Heart left ventricle (tissue), 16 donors: Measurements from ENCODE around the gene DHCR24. TPM values are rescaled to one million over a fixed set of nuclear protein-coding genes. Genes with fewer than 3 reads are reported as not detected.

Experiments used
- ATAC-seq, 4 donors: fragments of 200-7000 bp; cut with Tn5 transposase; one replicate each; pipeline ENCODE4 v1.9.1; 2020 to 2022; ENCODE audit warnings: moderate library complexity in 4 of 4, mild to moderate bottlenecking in 3 of 4, moderate number of reproducible peaks in 1 of 4
- DNase-seq, 5 donors: peaks; one replicate each; pipeline ENCODE4 v3.0.0-alpha.2; 2020
- H3K27ac ChIP-seq, 12 donors: fragments of 200-600 bp; sonication (generic) in 4 of 12; one replicate each; pipeline versions ENCODE4 v1.5.0 to v1.8.0; 2016 to 2022; ENCODE audit warnings: mild to moderate bottlenecking in 2 of 12
- H3K27me3 ChIP-seq, 9 donors: fragments of 200-600 bp; sonication (generic) in 2 of 9; one replicate each; pipeline versions ENCODE4 v1.5.1 to v1.8.0; 2016 to 2022; ENCODE audit warnings: mild to moderate bottlenecking in 3 of 9
- H3K36me3 ChIP-seq, 9 donors: fragments of 200-600 bp; sonication (generic) in 2 of 9; one replicate each; pipeline versions ENCODE4 v1.5.0 to v1.8.0; 2018 to 2022; ENCODE audit warnings: mild to moderate bottlenecking in 2 of 9
- H3K4me1 ChIP-seq, 12 donors: fragments of 200-600 bp; sonication (generic) in 4 of 12; one replicate each; pipeline versions ENCODE4 v1.5.0 to v1.8.0; 2016 to 2022; ENCODE audit warnings: mild to moderate bottlenecking in 3 of 12
- H3K4me3 ChIP-seq, 12 donors: fragments of 200-600 bp; sonication (generic) in 4 of 12; one replicate each; pipeline versions ENCODE4 v1.5.0 to v1.8.0; 2017 to 2022; ENCODE audit warnings: mild to moderate bottlenecking in 9 of 12, moderate library complexity in 4 of 12
- H3K9me3 ChIP-seq, 12 donors: fragments of 200-600 bp; sonication (generic) in 4 of 12; one replicate each; pipeline versions ENCODE4 v1.5.0 to v1.8.0; 2016 to 2022; ENCODE audit warnings: mild to moderate bottlenecking in 1 of 12
- CTCF ChIP-seq, 12 donors: fragments of 200-600 bp; sonication (generic) in 4 of 12; IDR thresholded peaks; one replicate each; pipeline versions ENCODE4 v1.5.0 to v1.8.0; 2018 to 2022; ENCODE audit warnings: antibody characterized with exemption in 12 of 12, mild to moderate bottlenecking in 5 of 12
- POLR2A ChIP-seq, 2 donors: fragments of 450-650 bp; IDR thresholded peaks; one replicate each; pipeline ENCODE4 v1.6.1; 2017; ENCODE audit warnings: antibody characterized with exemption in 2 of 2, mild to moderate bottlenecking in 2 of 2, moderate library complexity in 2 of 2
- WGBS, 4 donors: extraction: QIAGEN DNeasy Blood & Tissue Kit in 2 of 4; methylation state at CpG; one replicate each; pipeline versions ENCODE4 v1.1.5 to v1.1.7; 2013 to 2018; 5-methylcytosine and 5-hydroxymethylcytosine counted together
- intact Hi-C, 10 donors: fragments of 100-400 bp; cut with DNase I; formaldehyde crosslinking; loops; one replicate each; pipeline versions ENCODE4 v1.11.1 to v1.14.2; 2022
- polyA plus RNA-seq, 2 donors: library from polyadenylated mRNA; stranded (reverse); fragments of 200-250 nt; gene quantifications; one replicate each; pipeline ENCODE4 v1.2.3, GENCODE V29; 2013
- total RNA-seq, 9 donors: library from RNA; depleted of rRNA in 2 of 9; stranded (reverse); fragments of >200 nt in 2 of 9; fragmentation: NEBNext Ultra II Directional in 3 of 9; extraction: Animal tissue kit (Norgen Biotek cat#: 25700) in 3 of 9; gene quantifications; one replicate each; pipeline versions ENCODE4 v1.1.0 to v1.2.4, GENCODE V29; 2016 to 2023
- donor health status: ischemic (EF 13 %, LVEDD 7.1; RV severe dilation, severe dysfunction).
- donor health status: healthy with polysubstance abuse.
- donor health status: DM: no; HTN: yes; CAD: no.
- donor health status: DM: no; HTN: no; CAD: no.
- donor health status: ischemic (EF 25% LVEDD 6.9; RV normal size, moderate dysfunction).
- donor health status: ischemic (EF 25% LVEDD 5.7; RV mildly dilated, moderate dysfunction).
- donor health status: healthy.
- donor health status: DM: yes; HTN: yes; CAD: no.
- donor health status: ischemic (EF 35%, LVEDD 5.7; RV mildly dilated, moderate dysfunction).
- donor health status: nonischemic (EF 11% LVEDD 7.7; RV severe dilation, severe dysfunction).
- donor health status: DM: yes; HTN: yes; CAD: no.
- donor health status: PGD.
- donor health status: ischemic (EF 29% LVEDD 5.4; RV normal size, mild dysfunction).
- donor health status: nonischemic (EF 23%, LVEDD 6.1; RV moderate dilation, normal function).

Gene DHCR24
- total and polyA plus RNA-seq, 11 donors, result 5.3 to 109 (median 25.4) TPM

DNA sequence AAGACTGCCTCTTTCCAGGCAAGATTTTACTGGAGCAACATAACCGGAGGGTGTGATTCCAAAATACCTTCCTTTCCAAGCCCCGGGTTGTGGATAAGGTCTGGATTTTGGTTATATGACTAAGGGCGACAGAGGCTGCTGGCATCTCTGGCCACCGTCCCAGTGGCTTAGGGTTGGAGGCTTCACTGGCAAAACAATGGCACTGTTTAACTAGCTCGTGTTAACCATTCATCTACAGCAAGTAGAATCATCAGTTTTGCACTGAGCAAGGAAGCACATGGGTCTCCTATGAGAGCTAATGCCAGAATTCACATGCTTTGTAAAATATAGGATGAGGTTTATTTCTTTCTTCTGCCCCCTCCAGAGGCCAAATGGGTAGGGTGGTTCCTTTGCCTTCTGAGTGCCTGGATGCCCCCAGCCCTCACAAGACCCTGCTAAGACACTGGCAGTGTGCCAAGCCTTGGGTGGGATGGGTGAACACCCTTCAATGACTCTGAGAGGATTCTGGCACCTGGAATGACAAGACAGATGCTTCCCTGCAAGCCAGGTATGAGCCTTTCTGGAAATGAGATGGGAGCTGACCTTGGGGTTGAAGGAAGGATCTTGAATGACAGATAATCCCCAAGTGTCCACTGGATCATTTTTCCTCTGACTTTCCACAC lies 36.8 kb downstream of the DHCR24 start:
- DNase-seq, result no peak
- Histone ChIP-seq H3K4me3 (no peak overlapping the region), H3K27me3 (no peaks in the 10 kb centered on the region), H3K36me3 (peaks cover 0 to 26% (median 7%) of the 10 kb centered on the region in 9 donors), H3K27ac (no peak overlapping the region), H3K9me3 (no peaks in the 10 kb centered on the region), H3K4me1 (peaks cover 0 to 6% (median 0%) of the 10 kb centered on the region in 12 donors)
- 61 to 77% (median 68%) methylated on average over 5 of the region's 5 CpGs for WGBS, 4 donors
- intact Hi-C loops, result no loop called here
- no peak for TF ChIP-seq POLR2A (IDR thresholded peaks at IDR 0.05)
- no peak for ATAC-seq

DNA sequence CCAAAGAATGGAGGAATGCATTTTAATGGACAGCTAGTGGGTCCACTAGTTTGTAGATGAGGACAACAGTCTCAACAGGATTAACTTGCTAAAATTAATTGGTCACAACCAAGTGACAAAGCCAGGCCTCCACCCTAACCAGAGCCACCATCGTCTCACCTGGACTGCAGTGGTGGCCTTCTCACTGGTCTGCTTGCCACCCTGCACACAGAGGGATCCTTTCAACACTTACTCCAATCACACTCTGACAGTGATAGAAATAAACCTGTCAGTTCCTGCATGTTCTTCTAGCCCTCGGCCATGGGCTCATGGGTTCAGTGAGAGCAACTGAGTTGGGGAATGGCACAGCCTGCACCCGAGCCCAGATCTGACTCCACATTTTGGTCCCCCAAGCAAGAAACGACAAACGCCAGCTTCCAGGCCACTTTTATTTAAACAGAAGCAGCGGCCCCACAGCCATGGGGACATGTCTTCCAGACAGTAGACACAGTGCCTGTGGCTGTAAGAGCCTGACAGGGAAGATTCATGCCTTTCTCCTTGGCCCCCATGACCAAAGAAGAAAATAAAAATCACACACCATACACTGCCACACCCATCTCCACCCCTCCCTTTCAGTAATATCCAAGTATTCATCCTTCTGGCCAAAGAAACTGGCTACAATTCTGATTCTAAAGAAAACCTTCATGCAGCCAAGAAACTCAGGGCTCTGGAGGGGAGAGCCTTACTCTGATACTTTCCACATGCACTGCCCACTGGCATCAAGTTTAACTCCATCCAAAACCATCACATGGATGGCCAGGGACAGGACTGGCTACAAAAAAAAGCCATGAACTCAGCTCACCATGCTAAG lies 37.6 kb downstream of the DHCR24 start:
- no peaks in the 10 kb centered on the region for H3K9me3 ChIP-seq
- WGBS, 4 donors, result 54 to 92% (median 84%) methylated on average over 4 to 6 of the region's 6 CpGs
- no peak overlapping the region for H3K27ac ChIP-seq
- ATAC-seq (no peak), DNase-seq (no peak)
- H3K27me3 ChIP-seq, result no peaks in the 10 kb centered on the region
- no peak overlapping the region for H3K4me3 ChIP-seq
- intact Hi-C loops, result no loop called here
- TF ChIP-seq CTCF (IDR thresholded peaks at IDR 0.05), result no peak
- TF ChIP-seq POLR2A (IDR thresholded peaks at IDR 0.05), result no peak
- peaks cover 0 to 6% (median 0%) of the 10 kb centered on the region in 12 donors for H3K4me1 ChIP-seq
- peaks cover 0 to 26% (median 7%) of the 10 kb centered on the region in 9 donors for H3K36me3 ChIP-seq

DNA sequence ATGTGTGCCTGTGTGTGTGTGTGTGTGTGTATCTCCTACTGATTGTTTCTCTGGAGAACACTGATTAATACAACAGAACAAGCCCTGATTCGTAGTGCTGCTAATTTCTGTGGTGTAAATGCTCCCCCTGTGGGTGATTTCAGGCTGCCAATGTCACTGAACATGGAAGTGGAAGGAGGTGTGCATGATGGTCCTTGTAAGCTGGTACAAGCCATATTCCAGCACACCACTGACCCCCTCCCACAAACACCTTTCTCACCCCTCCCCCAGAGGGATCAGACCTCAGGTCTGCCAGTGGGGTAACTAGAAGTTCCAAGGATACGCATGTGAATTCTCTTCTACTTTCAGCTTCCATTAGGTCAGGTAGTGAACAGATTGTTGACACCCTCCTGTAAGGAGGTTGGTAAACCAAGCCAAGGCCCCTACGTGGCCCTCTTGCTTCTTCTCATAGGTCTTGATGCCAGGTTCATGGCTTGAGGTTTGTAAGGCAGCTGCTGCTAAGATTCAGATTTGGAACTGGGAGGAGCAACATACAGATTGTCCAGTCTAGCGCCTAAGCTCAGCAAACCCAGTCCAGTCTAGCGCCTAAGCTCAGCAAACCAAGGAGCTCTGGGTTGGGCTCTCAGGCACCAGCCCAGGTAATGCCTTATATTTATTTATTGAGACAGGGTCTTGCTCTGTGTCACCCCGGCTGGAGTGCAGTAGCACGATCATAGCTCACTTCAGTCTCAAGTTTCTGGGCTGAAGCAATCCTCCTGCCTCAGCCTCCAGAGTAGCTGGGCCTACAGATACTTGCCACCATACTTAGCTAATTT lies 38.7 kb downstream of the DHCR24 start:
- ATAC-seq, result no peak
- DNase-seq, result no peak
- Histone ChIP-seq H3K4me3 (no peak overlapping the region), H3K27ac (no peak overlapping the region), H3K4me1 (peaks cover 0 to 6% (median 0%) of the 10 kb centered on the region in 12 donors), H3K9me3 (peaks cover 0 to 2% (median 0%) of the 10 kb centered on the region in 12 donors), H3K27me3 (no peaks in the 10 kb centered on the region), H3K36me3 (peaks cover 0 to 20% (median 6%) of the 10 kb centered on the region in 9 donors)
- TF ChIP-seq CTCF (IDR thresholded peaks at IDR 0.05) (no peak), POLR2A (IDR thresholded peaks at IDR 0.05) (no peak)
- 74 to 97% (median 89%) methylated on average over 6 to 7 of the region's 7 CpGs for WGBS, 4 donors
- intact Hi-C loops, result no loop called here

GRCh38 chr1:54846716-54847284 lies 40.2 kb downstream of the DHCR24 start:
- 86 to 98% (median 89%) methylated on average over 9 of the region's 9 CpGs for WGBS, 4 donors
- no peak for ATAC-seq

More at GRCh38 chr1:54846716-54847284, 40.2 kb downstream of the DHCR24 start:
- DNase-seq, result no peak
- Histone ChIP-seq H3K36me3 (peaks cover 0 to 12% (median 1%) of the 10 kb centered on the region in 9 donors), H3K9me3 (peaks cover 0 to 4% (median 0%) of the 10 kb centered on the region in 12 donors), H3K4me1 (peaks cover 0 to 6% (median 0%) of the 10 kb centered on the region in 12 donors), H3K4me3 (no peak overlapping the region), H3K27me3 (no peaks in the 10 kb centered on the region), H3K27ac (no peak overlapping the region)
- intact Hi-C loops, result no loop called here
- no peak for TF ChIP-seq CTCF (IDR thresholded peaks at IDR 0.05)
- TF ChIP-seq POLR2A (IDR thresholded peaks at IDR 0.05), result no peak
